Rectal smooth muscle tissue (tissue), 1 donor: ENCODE measurements around the gene S100A5.
"Not testable (repeated sequence)": the region's sequence is repeated elsewhere in the genome, so short reads cannot be mapped to it uniquely, and the experiment has no call there.

ENCODE experiments used
- H3K27ac ChIP-seq: one replicate; pipeline ENCODE4 v1.7.0; 2013; ENCODE audit warnings: low read depth, low read length, inconsistent platforms
- H3K27me3 ChIP-seq: one replicate; pipeline ENCODE4 v1.7.0; 2013; ENCODE audit warnings: low read length; ENCODE audit not compliant: control insufficient read depth, insufficient read depth
- H3K36me3 ChIP-seq: one replicate; pipeline ENCODE4 v1.7.0; 2013; ENCODE audit warnings: low read length; ENCODE audit not compliant: control insufficient read depth, insufficient read depth
- H3K4me1 ChIP-seq: one replicate; pipeline ENCODE4 v1.7.0; 2013; ENCODE audit warnings: low read length; ENCODE audit not compliant: control insufficient read depth, insufficient read depth
- H3K4me3 ChIP-seq: one replicate; pipeline ENCODE4 v1.7.0; 2013; ENCODE audit warnings: low read length
- H3K9ac ChIP-seq: one replicate; pipeline ENCODE4 v1.7.0; 2013; ENCODE audit warnings: low read length

S100A5 gene

DNA sequence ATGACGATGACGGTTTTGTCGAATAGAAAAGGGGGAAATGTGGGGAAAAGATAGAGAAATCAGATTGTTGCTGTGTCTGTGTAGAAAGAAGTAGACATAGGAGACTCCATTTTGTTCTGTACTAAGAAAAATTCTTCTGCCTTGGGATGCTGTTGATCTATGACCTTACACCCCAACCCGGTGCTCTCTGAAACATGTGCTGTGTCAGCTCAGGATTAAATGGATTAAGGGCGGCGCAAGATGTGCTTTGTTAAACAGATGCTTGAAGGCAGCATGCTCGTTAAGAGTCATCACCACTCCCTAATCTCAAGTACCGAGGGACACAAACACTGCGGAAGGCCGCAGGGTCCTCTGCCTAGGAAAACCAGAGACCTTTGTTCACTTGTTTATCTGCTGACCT lies 34.8 kb upstream of the S100A5 start:
- not testable (repeated sequence) for H3K27me3 ChIP-seq, H3K36me3 ChIP-seq, H3K4me3 ChIP-seq, H3K9ac ChIP-seq, H3K4me1 ChIP-seq, H3K27ac ChIP-seq

GRCh38 chr1:153575081-153575491 lies 34.4 kb upstream of the S100A5 start:
- not testable (repeated sequence) for H3K4me1 ChIP-seq, H3K36me3 ChIP-seq, H3K27me3 ChIP-seq, H3K9ac ChIP-seq, H3K27ac ChIP-seq, H3K4me3 ChIP-seq

GRCh38 chr1:153573351-153573750 lies 32.6 kb upstream of the S100A5 start:
- Histone ChIP-seq H3K27ac (peak overlapping the region; percentile 59), H3K4me3 (no peak overlapping the region), H3K27me3 (no peaks in the 10 kb centered on the region), H3K9ac (no peak overlapping the region), H3K36me3 (no peaks in the 10 kb centered on the region), H3K4me1 (peaks cover 4% of the 10 kb centered on the region)

- Histone ChIP-seq H3K4me1 (peaks cover 11% of the 10 kb centered on the region), H3K9ac (no peak overlapping the region), H3K4me3 (no peak overlapping the region), H3K27ac (peak overlapping the region; percentile 59), H3K36me3 (no peaks in the 10 kb centered on the region), H3K27me3 (no peaks in the 10 kb centered on the region)
Observed at GRCh38 chr1:153572569-153573015, 31.9 kb upstream of the S100A5 start.

- H3K27ac ChIP-seq = no peak overlapping the region
- H3K27me3 ChIP-seq = no peaks in the 10 kb centered on the region
Observed at GRCh38 chr1:153571706-153572105, 31.0 kb upstream of the S100A5 start.

GRCh38 chr1:153570874-153571273 lies 30.1 kb upstream of the S100A5 start:
- Histone ChIP-seq H3K9ac (no peak overlapping the region), H3K4me1 (peaks cover 24% of the 10 kb centered on the region), H3K27me3 (no peaks in the 10 kb centered on the region), H3K36me3 (no peaks in the 10 kb centered on the region), H3K27ac (no peak overlapping the region), H3K4me3 (no peak overlapping the region)

More at GRCh38 chr1:153571706-153572105, 31.0 kb upstream of the S100A5 start:
- peaks cover 18% of the 10 kb centered on the region for H3K4me1 ChIP-seq
- H3K36me3 ChIP-seq = no peaks in the 10 kb centered on the region
- no peak overlapping the region for H3K4me3 ChIP-seq
- no peak overlapping the region for H3K9ac ChIP-seq

DNA sequence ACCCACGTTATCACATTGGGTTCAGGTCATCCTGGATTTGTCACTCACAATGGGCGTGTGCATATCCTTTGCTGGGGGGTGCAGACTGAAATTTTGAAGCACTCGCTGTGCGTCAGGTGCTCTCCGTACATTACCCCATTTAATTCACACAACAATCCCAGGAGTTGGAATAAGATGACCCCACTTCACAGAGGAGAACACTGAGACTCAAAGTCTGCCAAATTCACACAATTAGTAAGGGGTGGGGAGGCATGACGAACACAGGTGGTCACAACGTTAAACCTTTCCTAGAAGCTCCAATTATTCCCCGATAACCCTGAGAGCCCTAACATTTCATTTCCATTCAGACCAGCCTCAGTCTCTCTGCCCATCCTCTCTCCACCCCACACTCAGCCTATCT lies 28.7 kb upstream of the S100A5 start:
- no peak overlapping the region for H3K27ac ChIP-seq
- H3K36me3 ChIP-seq = no peaks in the 10 kb centered on the region
- peaks cover 31% of the 10 kb centered on the region for H3K4me1 ChIP-seq
- no peak overlapping the region for H3K9ac ChIP-seq
- no peak overlapping the region for H3K4me3 ChIP-seq
- H3K27me3 ChIP-seq = no peaks in the 10 kb centered on the region

DNA sequence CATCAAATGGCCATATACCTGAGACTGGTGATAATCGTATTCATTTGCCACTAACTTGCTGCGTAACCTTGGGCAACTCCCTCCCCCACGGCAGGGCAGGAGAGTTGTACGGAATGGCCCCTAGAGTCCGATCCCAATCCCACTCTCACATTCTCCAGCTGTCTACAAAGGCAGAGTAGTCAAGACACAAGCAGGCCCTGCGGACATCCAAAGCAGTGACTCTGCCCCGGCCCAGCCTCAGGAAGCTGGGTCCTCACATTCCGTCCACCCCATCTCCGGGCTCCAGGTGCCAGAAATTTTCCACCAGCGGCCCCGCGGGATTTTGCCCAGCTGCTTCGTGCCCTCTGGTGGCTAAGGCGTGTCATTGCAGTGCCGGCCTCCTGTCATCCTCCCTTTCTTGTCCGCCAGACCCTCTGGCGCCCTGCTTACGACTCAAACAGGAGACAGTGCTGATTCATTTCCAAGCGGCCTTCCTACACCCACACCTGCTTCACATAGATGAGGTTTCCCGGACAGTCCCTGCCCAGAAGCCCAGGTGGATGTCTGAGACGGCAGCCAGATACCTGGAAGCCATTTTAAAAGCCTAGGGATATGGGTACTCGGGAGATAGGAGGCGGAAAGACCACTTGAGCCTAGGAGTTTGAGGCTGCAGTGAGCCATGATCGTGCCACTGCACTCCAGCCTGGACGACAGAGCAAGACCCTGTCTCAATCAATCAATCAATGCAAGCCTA lies 27.8 kb upstream of the S100A5 start:
- Histone ChIP-seq H3K27ac (peak overlapping the region; percentile 53), H3K9ac (no peak overlapping the region), H3K36me3 (no peaks in the 10 kb centered on the region), H3K27me3 (no peaks in the 10 kb centered on the region), H3K4me1 (peaks cover 31% of the 10 kb centered on the region), H3K4me3 (peak overlapping the region; percentile 32)

DNA sequence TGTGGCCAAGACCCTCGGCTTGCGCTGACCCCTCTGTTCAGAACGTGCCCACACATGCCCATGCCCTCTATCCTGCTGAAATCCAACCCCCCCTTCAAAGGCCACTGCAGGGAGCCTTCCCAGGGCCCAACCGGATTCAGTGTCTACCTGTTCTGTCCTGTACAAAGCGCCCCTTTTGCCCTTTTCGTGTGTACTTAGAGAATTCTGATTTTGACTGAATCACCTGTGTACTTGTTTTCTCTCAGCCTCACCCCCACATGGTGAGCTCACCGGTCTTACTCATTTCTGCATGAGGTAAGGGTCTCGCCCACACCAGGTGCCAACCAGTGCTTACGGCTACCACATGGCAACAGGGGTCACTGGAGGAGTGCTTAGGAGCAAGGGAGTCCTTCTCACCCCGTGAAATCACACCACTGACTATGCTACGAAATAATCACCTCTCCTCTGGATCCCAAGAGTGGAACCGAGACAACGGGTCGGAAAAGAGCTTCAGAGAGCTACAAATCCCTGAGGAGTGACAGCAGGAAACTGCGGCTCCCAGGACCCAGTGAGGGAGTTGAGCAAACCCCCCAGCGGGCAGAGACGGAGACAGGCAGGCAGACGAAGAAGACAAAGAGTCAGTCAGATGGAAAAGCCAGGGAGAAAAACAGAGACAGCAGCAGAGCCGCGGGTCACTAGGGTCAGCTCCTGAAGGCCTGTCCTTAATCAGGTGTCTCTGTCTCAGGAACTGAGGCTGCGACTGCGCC lies 27.1 kb upstream of the S100A5 start:
- Histone ChIP-seq H3K4me1 (peaks cover 31% of the 10 kb centered on the region), H3K27ac (peak overlapping the region; percentile 53)

GRCh38 chr1:153566414-153567371 lies 26.0 kb upstream of the S100A5 start:
- Histone ChIP-seq H3K27me3 (no peaks in the 10 kb centered on the region), H3K4me1 (peaks cover 31% of the 10 kb centered on the region), H3K27ac (peak overlapping the region; percentile 89), H3K36me3 (no peaks in the 10 kb centered on the region), H3K4me3 (no peak overlapping the region), H3K9ac (peak overlapping the region; percentile 24)

More for the DNA sequence above, 27.1 kb upstream of the S100A5 start:
- Histone ChIP-seq H3K36me3 (no peaks in the 10 kb centered on the region), H3K27me3 (no peaks in the 10 kb centered on the region), H3K4me3 (peak overlapping the region; percentile 32), H3K9ac (no peak overlapping the region)

- H3K4me1 ChIP-seq = peaks cover 31% of the 10 kb centered on the region
- H3K27me3 ChIP-seq = no peaks in the 10 kb centered on the region
- H3K36me3 ChIP-seq = no peaks in the 10 kb centered on the region
- H3K4me3 ChIP-seq = no peak within 1 kb of the TSS
- no peak within 1 kb of the TSS for H3K9ac ChIP-seq
- peak within 1 kb of the TSS; percentile 89 for H3K27ac ChIP-seq
Observed at GRCh38 chr1:153565529-153566374, 25.0 kb upstream of the S100A5 start, which contains the start of gene S100A2. Gene S100A2, minus strand, starts transcription at chr1:153565844. Its CDS starts 1,967 bp downstream, at chr1:153563877.
